Measurements from ENCODE around the gene ROCK2. TPM values are rescaled to one million over a fixed set of nuclear protein-coding genes. Genes with fewer than 3 reads are reported as not detected.

The ROCK2 gene
- total and polyA plus RNA-seq, 2 of the 13 experiments (the other 11 are each of a cell fraction or from before 2014, with no cell fraction given): 38.1 to 119 TPM

DNA sequence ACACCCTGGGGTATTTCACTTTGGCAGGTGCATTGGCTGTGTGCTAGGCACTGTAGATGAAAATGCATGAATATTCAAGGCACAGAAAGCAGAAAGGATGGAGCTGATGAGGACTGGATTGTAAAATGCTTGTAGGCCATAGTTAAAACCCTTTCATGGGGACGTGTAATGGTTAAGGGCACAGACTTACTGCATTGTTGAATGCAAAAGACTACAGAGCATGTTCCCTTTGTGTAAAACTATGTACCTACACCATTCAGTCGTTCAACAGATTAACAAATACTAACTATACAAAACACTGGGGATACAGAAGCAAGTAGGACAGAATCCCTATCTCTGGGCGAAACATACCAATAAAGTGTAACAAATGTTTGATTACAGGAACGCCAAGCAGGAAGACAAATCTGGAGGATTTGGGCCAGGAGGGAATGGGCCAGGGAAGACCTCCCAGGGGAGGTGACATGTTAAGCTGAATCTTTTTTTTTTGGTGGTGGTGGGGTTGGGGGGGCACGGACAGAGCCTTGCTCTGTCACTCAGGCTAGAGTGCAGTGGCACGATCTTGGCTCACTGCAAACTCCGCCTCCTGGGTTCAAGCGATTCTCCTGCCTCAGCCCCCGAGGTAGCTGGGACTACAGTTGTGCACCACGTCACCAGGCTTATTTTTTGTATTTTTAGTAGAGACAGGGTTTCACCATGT is 19.6 kb upstream of the ROCK2 start (continued):
- TF ChIP-seq, protein P1, sequence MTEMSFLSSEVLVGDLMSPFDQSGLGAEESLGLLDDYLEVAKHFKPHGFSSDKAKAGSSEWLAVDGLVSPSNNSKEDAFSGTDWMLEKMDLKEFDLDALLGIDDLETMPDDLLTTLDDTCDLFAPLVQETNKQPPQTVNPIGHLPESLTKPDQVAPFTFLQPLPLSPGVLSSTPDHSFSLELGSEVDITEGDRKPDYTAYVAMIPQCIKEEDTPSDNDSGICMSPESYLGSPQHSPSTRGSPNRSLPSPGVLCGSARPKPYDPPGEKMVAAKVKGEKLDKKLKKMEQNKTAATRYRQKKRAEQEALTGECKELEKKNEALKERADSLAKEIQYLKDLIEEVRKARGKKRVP (CRISPR knock-in tag; IDR thresholded peaks at IDR 0.05): no peak
- TF ChIP-seq, protein P2, sequence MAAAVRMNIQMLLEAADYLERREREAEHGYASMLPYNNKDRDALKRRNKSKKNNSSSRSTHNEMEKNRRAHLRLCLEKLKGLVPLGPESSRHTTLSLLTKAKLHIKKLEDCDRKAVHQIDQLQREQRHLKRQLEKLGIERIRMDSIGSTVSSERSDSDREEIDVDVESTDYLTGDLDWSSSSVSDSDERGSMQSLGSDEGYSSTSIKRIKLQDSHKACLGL (CRISPR knock-in tag; IDR thresholded peaks at IDR 0.05): no peak
- TF ChIP-seq ZNF790 (CRISPR knock-in tag; IDR thresholded peaks at IDR 0.05; ENCODE audit: borderline replicate concordance) (0 out of 2 replicates have a peak, but pooled peaks have one; percentile 12), ONECUT2 (CRISPR knock-in tag; IDR thresholded peaks at IDR 0.05) (no peak), ZZZ3 (CRISPR knock-in tag; IDR thresholded peaks at IDR 0.05; ENCODE audit: borderline replicate concordance) (no peak), ELF4 (CRISPR knock-in tag; IDR thresholded peaks at IDR 0.05; ENCODE audit: borderline replicate concordance) (no peak), NCOR1 (IDR thresholded peaks at IDR 0.05; ENCODE audit: borderline replicate concordance, low read length) (no peak), ZNF878 (CRISPR knock-in tag; IDR thresholded peaks at IDR 0.05) (no peak), ZNF746 (CRISPR knock-in tag; IDR thresholded peaks at IDR 0.05) (no peak), XRCC5 (optimal IDR thresholded peaks at IDR 0.05; ENCODE audit: low read length) (no peak), ZNF24 (IDR thresholded peaks at IDR 0.05) (no peak), ZFP90 (CRISPR knock-in tag; IDR thresholded peaks at IDR 0.05; ENCODE audit: borderline replicate concordance) (0 out of 2 replicates have a peak, but pooled peaks have one; percentile 21), HCFC1 (IDR thresholded peaks at IDR 0.05; ENCODE audit: low read depth, low read length) (no peak), ZNF460 (CRISPR knock-in tag; IDR thresholded peaks at IDR 0.05; ENCODE audit: borderline replicate concordance) (no peak), KLF16 (CRISPR knock-in tag; IDR thresholded peaks at IDR 0.05) (no peak)
- TF ChIP-seq, protein P3, sequence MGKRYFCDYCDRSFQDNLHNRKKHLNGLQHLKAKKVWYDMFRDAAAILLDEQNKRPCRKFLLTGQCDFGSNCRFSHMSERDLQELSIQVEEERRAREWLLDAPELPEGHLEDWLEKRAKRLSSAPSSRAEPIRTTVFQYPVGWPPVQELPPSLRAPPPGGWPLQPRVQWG (CRISPR knock-in tag; IDR thresholded peaks at IDR 0.05; ENCODE audit: borderline replicate concordance, low read depth): no peak
- TF ChIP-seq, protein P4, sequence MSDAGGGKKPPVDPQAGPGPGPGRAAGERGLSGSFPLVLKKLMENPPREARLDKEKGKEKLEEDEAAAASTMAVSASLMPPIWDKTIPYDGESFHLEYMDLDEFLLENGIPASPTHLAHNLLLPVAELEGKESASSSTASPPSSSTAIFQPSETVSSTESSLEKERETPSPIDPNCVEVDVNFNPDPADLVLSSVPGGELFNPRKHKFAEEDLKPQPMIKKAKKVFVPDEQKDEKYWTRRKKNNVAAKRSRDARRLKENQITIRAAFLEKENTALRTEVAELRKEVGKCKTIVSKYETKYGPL (CRISPR knock-in tag; IDR thresholded peaks at IDR 0.05): no peak
- TF ChIP-seq, protein P5, sequence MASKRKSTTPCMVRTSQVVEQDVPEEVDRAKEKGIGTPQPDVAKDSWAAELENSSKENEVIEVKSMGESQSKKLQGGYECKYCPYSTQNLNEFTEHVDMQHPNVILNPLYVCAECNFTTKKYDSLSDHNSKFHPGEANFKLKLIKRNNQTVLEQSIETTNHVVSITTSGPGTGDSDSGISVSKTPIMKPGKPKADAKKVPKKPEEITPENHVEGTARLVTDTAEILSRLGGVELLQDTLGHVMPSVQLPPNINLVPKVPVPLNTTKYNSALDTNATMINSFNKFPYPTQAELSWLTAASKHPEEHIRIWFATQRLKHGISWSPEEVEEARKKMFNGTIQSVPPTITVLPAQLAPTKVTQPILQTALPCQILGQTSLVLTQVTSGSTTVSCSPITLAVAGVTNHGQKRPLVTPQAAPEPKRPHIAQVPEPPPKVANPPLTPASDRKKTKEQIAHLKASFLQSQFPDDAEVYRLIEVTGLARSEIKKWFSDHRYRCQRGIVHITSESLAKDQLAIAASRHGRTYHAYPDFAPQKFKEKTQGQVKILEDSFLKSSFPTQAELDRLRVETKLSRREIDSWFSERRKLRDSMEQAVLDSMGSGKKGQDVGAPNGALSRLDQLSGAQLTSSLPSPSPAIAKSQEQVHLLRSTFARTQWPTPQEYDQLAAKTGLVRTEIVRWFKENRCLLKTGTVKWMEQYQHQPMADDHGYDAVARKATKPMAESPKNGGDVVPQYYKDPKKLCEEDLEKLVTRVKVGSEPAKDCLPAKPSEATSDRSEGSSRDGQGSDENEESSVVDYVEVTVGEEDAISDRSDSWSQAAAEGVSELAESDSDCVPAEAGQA (IDR thresholded peaks at IDR 0.05; ENCODE audit: low read depth): no peak
- TF ChIP-seq, protein P5 (CRISPR knock-in tag; IDR thresholded peaks at IDR 0.05; ENCODE audit: borderline replicate concordance): no peak
- TF ChIP-seq, protein P6, sequence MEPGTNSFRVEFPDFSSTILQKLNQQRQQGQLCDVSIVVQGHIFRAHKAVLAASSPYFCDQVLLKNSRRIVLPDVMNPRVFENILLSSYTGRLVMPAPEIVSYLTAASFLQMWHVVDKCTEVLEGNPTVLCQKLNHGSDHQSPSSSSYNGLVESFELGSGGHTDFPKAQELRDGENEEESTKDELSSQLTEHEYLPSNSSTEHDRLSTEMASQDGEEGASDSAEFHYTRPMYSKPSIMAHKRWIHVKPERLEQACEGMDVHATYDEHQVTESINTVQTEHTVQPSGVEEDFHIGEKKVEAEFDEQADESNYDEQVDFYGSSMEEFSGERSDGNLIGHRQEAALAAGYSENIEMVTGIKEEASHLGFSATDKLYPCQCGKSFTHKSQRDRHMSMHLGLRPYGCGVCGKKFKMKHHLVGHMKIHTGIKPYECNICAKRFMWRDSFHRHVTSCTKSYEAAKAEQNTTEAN (CRISPR knock-in tag; conservative IDR thresholded peaks at IDR 0.05): no peak

Measured in HepG2 (cell line).